Activated CD8-positive, alpha-beta memory T cell treated with anti-CD3 and anti-CD28 coated beads for 48 hours (primary cell): ENCODE results near the gene RUNX1.

Source experiments
- DNase-seq, 3 experiments: peaks; one replicate each; pipeline ENCODE4 v3.0.0-alpha.2; 2020; ENCODE audit warnings: low read depth in 2 of 3, low spot score in 2 of 3

RUNX1 gene

DNA sequence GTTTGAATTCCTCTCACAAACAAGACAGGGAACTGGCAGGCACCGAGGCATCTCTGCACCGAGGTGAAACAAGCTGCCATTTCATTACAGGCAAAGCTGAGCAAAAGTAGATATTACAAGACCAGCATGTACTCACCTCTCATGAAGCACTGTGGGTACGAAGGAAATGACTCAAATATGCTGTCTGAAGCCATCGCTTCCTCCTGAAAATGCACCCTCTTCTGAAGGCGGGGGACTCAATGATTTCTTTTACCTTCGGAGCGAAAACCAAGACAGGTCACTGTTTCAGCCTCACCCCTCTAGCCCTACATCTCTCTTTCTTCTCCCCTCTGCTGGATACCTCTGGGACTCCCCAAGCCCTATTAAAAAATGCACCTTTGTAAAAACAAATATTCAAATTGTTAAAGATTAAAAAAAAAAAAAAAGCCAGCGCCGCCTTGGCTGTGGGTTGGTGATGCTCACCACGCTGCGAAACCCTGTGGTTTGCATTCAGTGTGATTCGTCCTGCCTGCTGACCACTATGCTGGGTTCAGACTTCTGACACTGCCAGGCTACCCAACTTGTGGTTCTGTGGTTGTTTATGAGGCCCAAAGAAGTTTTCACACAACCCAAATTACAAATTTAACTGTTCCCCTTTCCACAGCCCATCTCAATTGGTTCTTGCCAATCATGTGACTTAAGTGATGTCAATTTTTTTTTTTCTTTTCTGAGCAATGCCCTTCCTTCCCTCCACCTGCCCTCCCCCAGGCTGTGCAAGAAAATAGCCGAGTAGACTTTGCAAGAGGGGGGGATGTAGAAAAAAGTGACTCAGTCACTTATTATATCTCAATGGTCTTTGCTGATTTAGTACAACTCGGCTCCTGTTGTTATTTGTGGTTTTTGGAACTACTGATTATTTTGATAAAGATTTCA lies at the start of gene RUNX1:
RUNX1 (minus strand) TSS at position 597 of the 912 bp plus-strand sequence.
- peak in 1 of 3 experiments; percentile 66 for DNase-seq

DNA sequence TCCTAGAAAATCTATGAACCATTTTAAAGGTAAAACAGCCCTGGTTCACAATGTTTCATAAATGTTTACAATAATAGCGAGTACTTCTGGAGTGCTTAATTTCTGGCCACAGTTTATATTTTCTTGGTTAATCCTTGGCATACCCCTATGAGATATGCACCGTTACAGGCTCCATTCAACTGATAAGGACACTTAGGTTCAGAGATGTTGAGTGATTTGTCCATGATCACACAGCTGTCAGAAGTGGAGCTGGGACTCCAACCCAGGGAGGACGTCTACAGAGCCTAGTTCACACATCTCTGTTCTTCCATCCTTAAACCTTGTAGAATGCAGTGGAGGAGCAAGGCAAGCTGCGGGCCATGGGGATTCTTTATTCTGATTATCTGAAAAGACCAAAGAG lies 48.4 kb upstream of the RUNX1 start:
- no peak for DNase-seq

GRCh38 chr21:35096959-35097358 lies 47.9 kb upstream of the RUNX1 start:
- DNase-seq, result no peak

DNA sequence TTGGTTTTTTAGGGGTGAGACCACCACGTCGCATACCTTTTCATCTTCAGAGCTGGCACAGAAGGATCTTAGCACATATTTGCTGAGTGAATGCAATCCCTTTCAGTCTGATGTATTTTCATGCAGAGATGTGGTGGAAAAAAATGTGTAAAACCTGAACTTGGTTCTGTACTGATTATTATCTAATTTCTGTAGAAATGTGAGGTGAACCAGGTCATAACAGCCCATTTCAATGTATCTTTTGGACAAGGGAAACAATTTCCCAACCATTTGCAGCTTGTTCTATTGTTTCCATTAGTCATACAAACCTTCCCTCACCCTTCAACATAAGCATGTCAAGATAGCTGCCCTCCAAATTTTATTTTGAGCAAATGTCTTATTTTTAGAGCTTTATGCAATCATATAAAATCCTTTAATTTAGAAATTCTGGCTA lies 46.8 kb upstream of the RUNX1 start:
- DNase-seq, result no peak

GRCh38 chr21:35093514-35093913 lies 44.4 kb upstream of the RUNX1 start:
- DNase-seq, result no peak

- DNase-seq, result no peak
Observed at GRCh38 chr21:35091496-35091895, 42.4 kb upstream of the RUNX1 start.

GRCh38 chr21:35090403-35090802 lies 41.3 kb upstream of the RUNX1 start:
- no peak for DNase-seq

DNA sequence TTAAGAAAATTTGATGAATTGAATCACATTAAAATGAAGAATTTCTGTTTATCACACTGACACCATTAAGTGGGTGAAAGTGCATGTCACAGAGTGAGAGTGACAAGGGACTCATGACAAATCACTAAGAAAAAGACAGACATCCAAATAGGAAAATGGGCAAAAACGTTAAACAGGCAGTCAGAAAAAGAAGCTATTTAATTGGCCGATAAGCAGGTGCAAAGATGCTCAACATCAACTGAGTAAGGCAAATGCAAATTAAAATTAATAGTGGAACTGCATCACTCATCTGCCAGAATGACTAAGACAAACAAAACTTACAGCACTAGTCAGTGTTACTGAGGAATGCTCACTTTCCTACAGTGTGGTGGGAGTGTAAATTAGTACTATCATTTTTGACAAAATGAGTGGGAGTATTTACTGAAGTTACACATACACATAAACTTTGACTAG lies 39.2 kb upstream of the RUNX1 start:
- no peak for DNase-seq

DNA sequence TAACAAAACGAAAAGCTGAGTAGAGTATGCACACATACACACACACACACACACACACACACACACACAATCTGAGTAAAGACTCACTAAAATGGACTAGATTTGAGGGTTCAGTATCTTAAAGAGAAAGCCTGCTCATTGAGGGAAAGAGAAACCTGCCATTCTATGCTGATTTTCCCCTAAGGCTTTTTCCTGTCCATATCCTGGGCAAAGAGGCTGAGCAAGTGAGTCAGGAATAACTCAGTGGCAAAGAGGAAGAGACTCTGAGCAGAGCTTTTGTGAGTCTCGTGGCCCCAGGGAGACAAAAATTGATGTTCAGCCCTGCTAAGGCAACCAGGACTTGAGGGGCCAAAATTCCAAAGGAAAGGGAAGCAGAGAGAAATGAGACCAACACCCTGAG lies 37.3 kb upstream of the RUNX1 start:
- no peak for DNase-seq

GRCh38 chr21:35084869-35085268 lies 35.8 kb upstream of the RUNX1 start:
- no peak for DNase-seq

- no peak for DNase-seq
Observed at GRCh38 chr21:35083246-35083645, 34.1 kb upstream of the RUNX1 start.

- DNase-seq, result no peak
Observed at GRCh38 chr21:35081861-35082260, 32.8 kb upstream of the RUNX1 start.

GRCh38 chr21:35079181-35079580 lies 30.1 kb upstream of the RUNX1 start:
- DNase-seq, result no peak

DNA sequence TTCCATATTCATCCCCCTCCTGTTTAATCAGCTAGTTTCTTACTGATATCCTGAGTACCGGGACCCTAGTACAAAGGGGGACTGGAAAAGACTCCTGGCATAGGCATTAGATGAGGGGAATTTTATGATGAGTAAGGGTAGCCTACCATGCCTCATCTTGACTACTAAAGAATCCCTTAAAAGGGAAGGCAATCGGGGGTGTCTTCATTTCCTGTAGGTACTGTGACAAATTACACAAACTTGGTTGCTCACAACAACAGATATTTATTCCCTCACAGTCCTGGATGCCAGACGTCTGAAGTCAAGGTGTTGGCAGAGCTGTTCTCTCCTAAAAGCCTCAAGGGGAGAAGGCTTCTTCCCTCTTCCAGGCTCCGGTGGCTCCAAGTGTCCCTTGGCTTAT lies 28.9 kb upstream of the RUNX1 start:
- no peak for DNase-seq

DNA sequence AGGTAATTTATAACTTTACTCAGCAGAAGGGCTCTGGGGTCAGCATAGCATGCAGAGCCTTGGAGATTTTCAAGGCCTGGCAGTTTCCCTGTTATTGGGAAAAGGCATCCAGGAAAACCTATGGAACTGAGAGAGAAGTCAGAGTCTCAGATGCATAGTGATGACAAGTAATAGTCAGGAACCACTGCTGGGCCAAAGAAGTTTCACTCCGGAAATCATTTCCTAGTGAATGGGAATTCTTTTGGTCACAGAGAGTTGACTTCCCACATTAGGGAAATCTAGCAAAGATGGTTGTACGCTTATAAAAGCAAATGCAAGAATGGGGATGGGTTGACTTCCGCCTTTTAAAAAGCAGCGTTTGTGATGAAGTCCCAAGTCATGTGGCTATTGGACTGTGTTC lies 28.4 kb upstream of the RUNX1 start:
- DNase-seq, result no peak

DNA sequence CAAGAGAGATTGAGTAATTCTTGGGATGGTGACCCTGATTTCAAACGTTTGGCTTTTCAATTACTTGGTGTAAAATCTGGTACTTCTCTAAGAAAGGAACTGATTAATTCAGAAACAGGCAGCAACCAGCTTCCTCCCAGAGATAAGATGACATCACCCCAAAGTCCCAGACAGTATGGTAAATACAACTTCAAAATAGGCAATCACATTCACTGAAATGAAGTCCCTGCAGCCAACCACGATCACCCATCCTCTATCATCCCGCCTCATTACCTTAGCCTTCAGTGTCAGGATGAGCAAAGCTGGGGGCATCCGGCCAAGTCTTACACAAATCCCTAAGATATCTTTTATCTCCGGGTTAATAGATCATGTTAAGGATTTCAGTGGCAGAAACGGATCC lies 26.4 kb upstream of the RUNX1 start:
- no peak for DNase-seq

GRCh38 chr21:35072960-35073359 lies 23.9 kb upstream of the RUNX1 start:
- no peak for DNase-seq

DNA sequence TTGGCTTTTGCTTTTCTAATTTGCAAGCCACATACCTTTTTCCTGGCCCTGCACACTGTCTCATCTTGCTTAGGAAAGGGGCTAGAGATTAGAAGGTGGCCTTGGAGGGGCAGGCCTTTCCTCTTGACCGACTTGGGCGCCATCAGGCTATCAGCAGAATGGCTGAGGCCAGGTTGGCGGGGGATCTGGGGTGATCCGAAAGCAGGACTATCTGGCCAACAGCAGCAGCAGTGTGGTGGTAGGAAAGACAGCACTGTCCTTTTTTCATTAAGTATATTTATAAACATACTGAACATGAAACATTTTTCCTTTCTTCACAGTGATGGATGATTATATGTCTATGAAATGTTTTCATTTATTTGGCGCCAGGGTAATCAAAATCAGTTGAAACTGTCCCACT lies 23.5 kb upstream of the RUNX1 start:
- DNase-seq, result no peak

DNA sequence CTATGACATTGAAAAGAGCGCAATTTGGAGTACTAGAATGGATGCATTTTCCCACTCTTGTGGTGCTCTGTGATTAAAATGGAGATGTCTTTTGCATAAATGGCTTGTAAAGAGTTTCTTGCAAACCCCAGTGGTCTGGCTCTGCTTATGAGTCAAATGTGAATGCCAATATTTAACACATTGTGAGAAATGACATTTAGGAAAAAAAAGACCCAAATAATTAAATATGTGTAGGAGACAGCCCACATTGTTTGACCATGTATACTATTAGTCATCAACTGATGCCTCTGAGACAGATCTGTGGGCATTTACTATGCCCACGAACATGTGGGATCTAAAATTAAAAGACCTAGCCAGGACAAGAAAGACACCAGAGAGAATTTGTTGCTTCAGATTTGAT lies 22.2 kb upstream of the RUNX1 start:
- no peak for DNase-seq

- no peak for DNase-seq
Observed at GRCh38 chr21:35070436-35070835, 21.3 kb upstream of the RUNX1 start.

- no peak for DNase-seq
Observed at GRCh38 chr21:35066824-35067223, 17.7 kb upstream of the RUNX1 start.

- DNase-seq, result no peak
Observed at GRCh38 chr21:35063428-35064172, 14.5 kb upstream of the RUNX1 start.
